ENCODE measurements around the gene CHMP1A.
"Not testable (repeated sequence)": the region's sequence is repeated elsewhere in the genome, so short reads cannot be mapped to it uniquely, and the experiment has no call there.

Gene CHMP1A

DNA sequence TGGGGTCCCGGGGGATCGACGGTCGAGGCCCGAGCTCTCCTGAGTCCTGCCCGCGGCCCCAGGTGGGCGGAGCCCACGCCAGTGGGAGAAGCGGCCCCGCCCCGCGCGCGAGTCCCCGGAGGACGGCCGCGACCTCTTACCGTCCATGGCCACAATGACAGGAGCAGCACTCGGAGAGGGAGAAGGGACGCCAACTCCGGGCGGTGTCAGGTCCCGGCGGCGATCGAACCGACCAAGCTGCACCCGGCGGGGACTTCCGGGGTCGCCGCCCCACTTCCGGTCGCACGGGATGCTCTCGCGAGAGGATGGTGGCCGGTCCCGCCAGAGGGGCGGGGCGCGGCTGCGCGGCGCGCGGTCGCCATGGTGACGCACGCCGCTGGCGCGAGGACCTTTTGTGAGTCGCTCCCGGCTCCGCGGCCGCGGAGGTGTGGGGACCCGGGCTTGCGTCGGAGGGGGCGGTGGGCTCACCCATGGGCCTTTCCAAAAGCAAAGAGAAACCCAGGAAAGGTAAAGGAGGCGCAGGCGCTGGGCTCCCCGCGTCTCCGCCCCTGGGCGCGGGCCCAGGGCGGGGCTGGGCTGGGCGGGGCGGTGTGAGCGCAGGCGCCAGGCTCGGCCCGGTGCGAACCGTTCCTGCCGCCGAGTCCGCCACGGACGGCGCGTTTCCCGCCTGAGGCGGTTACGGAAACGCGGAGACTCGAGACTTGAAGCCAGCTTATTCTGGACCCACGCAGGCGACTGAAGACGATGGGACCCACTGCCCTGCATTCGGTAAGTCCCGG, at the start of gene CHMP1A, which contains the start of gene SPATA33:
Gene CHMP1A, minus strand, starts transcription at position 267 of the 779 bp plus-strand sequence. Its CDS starts 120 bp downstream, at position 147.
Gene SPATA33, plus strand, starts transcription at position 395 of the 779 bp plus-strand sequence. Its CDS starts 76 bp downstream, at position 471.
- peak within 1 kb of the TSS; percentile 87 for H3K4me3 ChIP-seq (ENCODE audit: low read depth, low read length)

DNA sequence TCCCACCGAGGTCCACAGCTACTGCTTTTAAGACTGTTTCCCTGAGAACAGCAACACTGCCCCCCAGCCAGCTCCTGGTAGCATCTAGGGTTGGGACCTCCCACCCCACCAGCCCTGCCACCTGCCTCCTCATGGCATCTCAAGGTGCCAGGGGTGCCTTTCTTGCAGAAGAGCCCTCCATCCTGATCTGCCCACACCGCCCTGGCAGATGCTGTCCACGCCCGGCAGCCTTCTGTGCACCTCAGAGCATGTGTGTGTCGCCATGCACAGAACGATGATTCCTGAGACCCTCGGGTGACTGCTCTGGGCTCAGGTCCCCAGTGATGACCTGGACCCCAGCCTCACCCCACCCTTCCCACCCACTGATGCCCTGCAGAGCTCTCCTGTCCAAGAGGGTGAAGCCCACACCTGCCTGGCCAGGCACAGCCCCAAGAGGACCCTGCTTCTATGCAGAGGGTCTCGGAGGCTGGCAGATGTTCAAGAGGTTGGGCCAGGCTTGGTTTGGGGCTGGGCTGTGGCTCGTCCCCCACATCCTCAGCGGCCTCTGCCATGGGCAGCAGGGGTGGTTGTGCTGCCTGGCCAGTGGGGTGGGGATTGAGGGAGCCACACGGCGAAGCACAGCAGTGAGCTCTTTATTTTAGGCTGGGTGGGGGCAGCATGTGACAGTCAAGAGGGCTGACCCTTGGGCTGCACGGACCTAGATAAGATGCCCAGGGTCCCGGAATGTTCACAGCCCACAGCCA, 49.2 kb upstream of the CHMP1A start:
- no peak overlapping the region for H3K4me3 ChIP-seq (ENCODE audit: low read depth, low read length)

DNA sequence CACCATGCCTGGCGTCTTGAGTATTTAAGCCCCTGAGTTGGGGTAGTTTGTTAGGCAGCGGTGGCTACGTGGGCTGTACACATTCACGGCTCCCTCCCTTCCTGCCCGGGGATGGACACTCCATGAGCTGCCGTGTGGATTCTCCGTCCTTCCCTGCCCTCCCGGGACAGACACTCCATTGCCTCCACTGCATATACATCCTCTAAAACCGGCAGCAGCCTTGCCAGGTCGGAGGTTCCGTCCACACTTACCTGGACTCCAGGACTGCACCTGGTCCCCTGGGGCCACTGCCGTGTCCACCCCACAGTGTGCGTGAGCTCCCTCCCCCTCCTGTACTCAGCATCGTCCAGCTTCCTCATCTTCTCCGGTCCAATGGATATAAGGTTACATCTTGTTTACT, 47.5 kb upstream of the CHMP1A start:
- no peak overlapping the region for H3K4me3 ChIP-seq (ENCODE audit: low read depth, low read length)

DNA sequence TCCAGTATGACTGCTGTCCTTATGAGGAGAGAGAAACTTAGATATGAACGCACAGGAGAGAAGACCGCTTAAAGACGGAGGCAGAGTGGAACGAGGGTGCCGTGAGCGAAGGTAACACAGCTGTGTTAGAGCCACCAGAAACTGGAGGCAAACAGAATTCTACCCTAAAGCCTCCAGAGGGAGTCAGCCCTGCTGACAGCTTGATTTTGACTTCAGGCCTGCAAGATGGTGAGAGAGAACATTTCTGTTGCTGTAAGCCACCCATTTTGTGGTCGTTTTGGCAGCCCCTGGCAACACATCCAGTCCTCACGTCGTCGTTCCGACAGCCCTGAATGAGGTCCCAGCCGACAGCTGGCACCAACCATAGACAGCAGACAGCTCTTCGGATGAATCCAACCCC, 46.8 kb upstream of the CHMP1A start:
- H3K4me3 ChIP-seq (ENCODE audit: low read depth, low read length), result no peak overlapping the region

DNA sequence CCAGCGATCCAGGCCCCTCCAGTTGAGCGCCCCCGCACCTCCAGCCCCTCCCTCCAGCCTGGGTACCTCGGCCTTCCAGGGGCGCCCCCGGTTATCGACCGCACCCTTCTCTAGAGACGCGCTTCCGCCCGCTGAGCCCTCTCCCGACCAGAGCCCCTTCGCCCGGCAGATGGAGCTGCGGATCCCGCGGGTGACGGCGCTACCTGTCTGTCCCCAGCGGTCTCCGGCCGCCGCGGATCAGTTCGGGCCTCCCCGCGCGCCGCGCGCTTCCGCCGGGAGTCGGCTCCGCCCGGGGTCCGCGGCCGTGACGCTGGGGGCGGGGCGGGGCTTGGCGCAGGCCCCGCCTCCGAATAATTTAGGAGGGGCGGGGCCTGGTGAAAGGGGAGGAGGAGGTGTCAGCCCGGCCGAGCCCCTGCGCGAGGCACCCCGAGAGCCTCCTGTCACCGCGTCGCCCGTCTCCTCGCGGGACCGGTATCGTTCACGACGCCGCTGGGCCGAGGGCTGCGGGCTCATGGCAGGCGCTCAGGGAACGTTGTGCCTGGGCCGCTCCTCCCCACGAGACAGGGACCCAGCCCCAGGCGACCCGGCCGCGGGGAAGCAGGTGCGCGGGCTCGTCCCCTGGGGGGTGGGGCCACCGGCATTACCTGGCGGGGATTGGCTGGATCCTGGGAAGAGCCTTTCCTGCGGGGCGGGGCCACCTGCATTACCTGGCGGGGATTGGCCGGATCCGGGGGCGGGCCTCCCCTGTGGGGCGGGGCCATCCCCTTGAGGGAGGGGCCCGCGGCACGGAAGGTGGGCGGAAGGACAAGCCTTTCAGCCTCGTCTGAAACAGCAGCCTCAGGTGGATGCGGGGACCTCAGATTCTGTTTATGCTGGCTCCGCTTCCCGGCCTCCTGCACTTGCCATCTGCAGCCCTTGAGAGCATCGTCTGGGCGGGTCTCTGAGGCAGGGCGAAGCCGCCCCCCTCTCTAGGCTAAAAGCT, 44.2 kb upstream of the CHMP1A start, which contains the start of gene SPATA2L:
Gene SPATA2L, minus strand, starts transcription at position 281 of the 982 bp plus-strand sequence. CDS start 473 bp downstream, outside the sequence.
- peak within 1 kb of the TSS; percentile 72 for H3K4me3 ChIP-seq (ENCODE audit: low read depth, low read length)

DNA sequence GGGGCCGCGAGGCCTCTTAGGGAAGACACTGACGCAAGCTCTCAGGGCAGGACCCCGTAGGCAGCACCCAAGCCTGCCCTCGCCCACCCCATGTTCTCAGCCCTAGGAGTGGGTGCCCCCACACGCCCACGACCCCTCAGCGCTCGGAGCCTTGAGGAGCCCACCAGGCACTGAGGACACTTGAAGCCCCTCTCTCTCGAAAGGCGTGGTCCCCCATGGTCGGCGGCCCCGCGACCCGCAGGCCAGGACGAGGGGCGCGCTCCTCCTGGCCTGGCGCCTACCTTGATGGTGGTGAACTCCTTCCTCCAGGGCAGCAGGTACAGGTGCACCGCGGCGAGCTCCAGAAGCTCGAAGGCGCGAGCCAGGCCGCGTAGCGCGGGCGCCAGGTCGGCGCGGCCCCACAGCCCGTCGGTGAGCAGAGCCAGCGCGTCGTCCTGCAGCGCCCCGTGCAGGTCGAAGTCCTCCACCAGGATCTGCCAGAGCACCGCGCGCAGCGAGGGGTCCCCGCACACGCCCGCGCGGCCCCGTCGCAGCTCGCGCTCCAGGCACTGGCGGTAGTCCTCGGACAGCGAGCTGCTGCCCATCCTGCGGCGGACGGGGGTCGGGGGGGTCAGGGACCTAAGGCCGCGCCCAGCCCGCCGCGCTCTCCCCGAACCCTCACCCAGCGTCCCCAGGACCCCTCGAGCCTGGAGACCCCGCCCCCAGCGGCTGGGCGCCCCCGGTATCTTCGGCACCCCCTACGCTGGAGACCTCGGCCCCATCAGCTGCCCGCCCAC, 43.3 kb upstream of the CHMP1A start:
- H3K4me3 ChIP-seq (ENCODE audit: low read depth, low read length), result peak overlapping the region; percentile 72

DNA sequence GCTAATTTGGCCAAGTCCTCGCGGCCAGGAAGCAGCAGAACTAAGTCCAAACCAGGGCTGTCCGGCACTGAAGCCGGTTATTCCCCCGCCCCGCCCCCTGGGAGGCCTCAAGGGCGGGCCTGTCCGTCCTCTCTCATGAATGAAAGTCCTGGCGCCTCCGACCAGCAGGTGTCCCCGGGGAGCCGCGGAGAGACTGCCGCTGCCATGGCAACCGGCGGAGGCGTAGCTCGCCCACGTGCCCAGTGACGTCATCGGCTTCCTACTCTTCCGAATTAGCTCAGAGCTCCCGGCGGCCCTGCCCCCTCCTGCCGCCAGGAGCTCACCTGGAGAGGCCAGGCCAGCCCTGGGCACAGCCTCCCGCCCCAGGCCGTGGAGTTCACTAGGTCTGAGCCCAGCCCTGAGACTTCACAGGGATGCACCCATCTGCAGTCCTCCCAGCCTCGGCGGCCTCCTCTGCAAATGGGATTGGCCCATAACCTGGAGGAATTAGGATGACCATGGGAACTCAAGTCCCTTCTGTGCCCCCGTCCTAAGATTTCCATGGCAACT, 42.7 kb upstream of the CHMP1A start:
- peak overlapping the region; percentile 72 for H3K4me3 ChIP-seq (ENCODE audit: low read depth, low read length)

DNA sequence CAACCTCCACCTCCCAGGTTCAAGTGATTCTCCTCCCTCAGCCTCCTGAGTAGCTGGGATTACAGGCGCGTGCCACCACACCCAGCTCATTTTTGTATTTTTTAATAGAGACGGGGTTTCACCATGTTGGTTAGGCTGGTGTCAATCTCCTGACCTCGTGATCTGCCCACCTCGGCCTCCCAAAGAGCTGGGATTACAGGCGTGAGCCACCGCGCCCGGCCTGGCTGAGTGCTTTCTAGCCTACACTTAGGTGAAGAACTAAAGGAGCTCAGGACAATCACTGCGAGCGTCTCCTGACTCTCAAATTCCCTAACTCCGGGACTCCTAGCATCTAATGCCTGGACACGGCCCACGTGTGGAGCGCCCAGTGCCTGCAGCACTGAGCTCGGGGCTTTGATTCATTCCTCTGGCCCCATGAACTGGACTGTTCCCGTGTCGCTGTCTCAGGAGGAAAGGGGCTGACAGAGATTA, 42.2 kb upstream of the CHMP1A start:
- H3K4me3 ChIP-seq (ENCODE audit: low read depth, low read length), result not testable (repeated sequence)

DNA sequence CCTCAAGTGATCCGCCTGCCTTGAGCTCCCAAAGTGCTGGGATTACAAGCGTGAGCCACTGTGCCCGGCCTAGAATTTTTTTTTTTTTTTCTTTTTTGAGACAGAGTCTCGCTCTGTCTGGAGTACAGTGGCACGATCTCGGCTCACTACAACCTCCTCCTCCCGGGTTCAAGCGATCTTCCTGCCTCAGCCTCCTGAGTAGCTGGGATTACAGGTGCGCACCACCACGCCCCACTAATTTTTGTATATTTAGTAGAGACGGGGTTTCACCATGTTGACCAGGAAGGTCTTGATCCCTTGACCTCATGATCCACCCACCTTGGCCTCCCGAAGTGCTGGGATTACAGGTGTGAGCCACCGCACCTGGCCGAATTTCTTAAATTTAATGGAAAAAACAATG, 41.2 kb upstream of the CHMP1A start:
- H3K4me3 ChIP-seq (ENCODE audit: low read depth, low read length), result not testable (repeated sequence)

DNA sequence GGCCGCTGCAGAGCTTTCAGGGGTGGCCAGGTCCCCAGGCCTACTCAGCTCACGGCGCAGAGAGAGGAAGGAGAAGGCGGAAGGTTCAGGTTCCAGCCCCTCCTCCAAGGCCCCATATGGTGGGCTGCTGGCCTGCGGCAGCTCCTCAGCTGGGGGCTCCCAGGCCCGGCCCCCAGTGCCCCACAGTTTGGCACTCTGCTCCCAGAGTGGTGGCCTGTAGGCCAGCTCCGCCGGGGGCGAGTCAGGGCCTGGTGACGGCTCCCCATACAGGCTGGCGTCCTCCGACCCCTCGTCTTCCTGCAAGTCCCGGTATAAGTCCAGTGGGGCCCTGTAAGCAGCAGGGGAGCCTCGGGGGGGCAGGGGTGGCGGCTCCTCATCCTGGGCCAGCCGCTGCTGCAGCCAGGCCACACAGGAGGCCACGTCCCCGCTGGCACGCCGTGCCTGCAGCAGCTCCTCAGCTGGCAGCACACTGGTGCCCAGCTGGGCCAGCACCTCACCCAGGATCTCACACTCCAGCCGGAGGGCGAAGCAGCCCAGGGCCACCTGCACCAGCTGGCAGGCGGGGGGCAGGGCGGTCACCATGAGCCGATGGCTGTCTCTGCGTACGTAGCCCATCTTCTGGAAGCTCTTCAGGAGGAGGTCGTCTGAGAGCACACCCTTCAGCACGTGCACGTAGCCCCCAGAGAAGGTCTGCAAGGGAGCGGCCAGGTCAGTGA, 40.3 kb upstream of the CHMP1A start:
- H3K4me3 ChIP-seq (ENCODE audit: low read depth, low read length), result no peak overlapping the region

DNA sequence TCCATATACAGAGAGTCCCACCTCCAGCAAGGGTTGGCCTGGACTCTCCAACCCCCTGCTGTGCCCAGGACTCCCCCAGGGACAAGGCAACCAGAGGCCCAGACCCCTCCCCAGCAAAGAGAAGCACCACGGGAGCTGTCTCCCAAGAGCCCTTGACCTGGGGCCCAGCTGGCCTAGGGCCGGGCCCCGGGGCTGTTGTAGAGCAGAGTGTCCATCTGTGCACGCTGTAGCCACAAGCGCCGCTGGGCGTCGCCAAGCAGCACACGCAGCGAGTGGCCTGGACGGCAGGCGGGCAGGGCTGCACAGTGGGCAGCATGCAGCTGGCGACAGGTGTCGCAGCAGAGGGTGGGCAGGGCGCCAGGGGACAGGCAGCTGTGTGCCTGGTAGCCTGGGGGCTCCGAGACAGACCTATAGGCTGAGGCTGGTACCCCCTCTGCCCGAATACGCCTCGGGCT, 39.7 kb upstream of the CHMP1A start:
- H3K4me3 ChIP-seq (ENCODE audit: low read depth, low read length), result no peak overlapping the region

DNA sequence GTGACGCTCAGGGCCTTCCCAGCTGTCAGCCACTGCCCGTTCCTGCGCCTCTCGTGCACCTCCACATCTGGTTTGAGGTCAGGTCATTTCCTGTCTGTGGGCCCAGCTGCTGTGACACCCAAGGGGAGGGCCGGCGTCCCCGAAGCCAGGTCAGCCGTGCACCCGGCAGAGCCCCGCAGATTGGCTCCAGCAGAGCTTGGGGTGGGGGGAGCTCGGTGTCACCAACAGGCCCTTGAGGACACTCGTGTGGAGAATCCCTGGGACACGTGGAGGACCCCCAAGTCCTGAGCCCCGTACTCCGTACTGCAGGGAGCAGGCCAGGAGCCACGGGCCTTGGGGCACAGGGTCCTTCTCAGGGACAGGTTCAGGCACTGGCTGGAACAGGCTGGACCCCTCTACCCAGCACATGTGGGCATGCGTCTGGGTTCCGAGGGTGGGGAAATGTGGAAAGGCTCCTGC, 39.2 kb upstream of the CHMP1A start:
- no peak overlapping the region for H3K4me3 ChIP-seq (ENCODE audit: low read depth, low read length)

DNA sequence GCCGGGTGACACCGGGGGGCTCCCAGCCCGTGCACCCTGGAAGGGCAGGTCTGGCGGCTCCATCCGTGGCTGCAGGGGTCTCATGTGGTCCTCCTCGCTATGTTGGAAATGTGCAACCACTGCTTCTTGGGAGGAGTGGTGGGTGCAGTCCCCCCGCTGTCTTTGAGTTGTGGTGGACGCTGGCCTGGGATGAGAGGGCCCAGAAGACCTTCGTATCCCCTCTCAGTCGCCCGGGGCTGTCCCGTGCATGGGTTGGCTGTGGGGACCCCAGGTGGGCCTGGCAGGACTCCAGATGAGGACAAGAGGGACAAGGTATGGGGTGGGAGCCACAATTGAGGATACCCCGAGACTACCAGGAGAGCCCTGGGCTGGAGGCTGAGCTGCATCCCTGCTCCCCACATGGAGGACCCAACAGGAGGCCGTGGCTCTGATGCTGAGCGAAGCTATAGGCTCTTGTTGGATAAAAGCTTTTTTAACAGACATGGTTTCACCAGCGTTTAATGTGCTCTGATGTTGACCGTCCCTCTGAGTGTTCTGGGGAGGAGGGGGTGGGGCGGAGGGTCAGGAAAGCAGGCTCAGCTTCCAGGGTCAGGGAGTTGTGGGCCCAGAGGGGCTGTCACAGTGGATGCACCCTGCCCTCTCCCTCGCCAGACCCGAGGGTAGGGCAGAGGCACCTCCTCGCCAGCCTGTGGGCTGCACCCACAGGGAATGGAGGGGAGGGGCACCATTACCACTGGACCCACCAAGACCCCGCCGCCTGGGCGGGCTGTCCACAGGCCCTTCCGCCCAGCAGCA, 38.6 kb upstream of the CHMP1A start:
- H3K4me3 ChIP-seq (ENCODE audit: low read depth, low read length), result no peak overlapping the region

DNA sequence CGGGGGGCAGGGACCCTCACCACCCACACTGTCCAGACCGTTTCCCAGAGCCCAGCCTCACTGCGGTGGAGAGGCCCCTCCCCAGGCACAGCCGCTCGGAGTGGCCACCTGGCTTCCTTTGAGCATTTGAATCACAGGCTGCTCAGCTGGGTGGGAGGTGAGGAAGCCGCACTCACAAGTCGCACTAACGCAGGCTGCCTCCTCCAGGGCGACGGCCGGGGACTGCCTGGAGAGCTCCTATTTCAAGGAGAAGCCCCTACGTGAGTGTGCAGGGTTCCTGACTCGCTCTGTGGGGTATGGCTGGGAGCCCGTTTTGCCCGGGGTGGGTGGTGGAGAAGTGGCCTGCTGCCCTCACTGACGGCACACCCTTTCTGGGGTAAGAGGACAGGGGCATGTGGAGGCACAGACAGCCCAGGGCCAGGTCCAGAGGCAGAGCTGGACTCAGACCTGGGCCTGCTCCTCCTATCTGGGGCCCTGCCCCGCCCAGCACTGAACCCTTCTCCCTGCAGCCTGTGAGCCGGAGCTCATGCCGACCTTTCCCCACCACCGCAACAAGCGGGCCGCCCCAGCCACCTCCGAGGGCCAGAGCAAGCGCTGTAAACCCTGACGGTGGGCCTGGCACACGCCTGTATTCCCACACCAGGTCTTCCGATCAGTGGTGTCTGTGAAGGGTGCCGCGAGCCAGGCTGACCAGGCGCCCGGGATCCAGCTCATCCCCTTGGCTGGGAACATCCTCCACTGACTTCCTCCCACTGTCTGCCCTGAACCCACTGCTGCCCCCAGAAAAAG, 37.8 kb upstream of the CHMP1A start:
- H3K4me3 ChIP-seq (ENCODE audit: low read depth, low read length), result no peak overlapping the region

DNA sequence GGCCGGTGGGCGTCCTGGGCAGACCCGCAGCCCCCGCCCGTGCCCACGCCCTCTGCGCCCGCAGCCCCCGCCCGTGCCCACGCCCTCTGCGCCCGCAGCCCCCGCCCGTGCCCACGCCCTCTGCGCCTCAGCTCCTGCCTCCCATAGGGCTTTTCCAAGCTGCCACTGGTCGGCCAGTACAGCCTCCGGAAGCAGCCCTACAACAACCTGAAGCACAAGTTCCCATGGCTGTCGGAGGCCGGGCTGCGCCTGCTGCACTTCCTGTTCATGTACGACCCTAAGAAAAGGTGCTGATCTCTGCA, 37.2 kb upstream of the CHMP1A start:
- not testable (repeated sequence) for H3K4me3 ChIP-seq (ENCODE audit: low read depth, low read length)

DNA sequence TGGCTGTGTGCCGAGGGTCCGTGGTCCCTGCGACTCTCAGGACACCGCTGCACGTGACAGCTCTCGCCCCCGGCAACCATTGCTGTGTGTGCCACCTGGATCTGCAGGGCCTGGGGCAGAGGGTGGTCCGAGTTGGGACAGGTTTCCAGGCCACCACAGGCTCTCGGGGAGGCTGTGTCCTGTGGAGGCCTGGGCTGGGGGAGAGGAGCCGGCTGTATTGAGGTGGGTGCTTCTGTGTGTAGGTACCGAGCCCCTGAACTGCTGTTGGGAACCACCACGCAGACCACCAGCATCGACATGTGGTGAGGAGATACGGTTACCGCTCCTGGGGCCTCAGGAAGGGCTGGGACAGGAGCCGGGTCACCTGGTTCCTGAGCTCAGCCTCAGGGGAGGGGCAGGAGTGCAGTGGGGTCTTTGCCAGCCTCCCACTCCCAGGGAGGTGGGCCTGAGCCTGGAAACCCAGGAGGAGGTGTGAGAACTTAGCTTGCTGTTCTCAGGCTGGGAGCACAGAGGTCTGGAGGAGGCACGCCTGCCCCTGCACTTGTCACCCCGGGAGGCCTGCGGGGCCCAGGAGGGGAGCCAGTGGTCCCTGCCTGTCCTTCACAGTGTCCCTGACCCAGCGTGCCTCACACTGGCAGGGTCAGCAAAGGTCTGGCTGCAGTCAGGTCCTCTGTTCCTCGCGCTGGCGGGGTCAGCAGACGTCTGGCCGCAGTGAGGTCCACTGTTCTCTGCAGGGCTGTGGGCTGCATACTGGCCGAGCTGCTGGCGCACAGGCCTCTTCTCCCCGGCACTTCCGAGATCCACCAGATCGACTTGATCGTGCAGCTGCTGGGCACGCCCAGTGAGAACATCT, 36.6 kb upstream of the CHMP1A start:
- H3K4me3 ChIP-seq (ENCODE audit: low read depth, low read length), result no peak overlapping the region
